Neuron (in vitro differentiated cells): ENCODE results near the gene GK.
"Not testable (repeated sequence)": the region's sequence is repeated elsewhere in the genome, so short reads cannot be mapped to it uniquely, and the experiment has no call there.

ENCODE experiments used
- H2AFZ ChIP-seq: one replicate; pipeline ENCODE4 v1.6.1; 2013; ENCODE audit warnings: low read depth, mild to moderate bottlenecking, inconsistent platforms, low read length, moderate library complexity
- H3K27me3 ChIP-seq: one replicate; pipeline ENCODE4 v1.6.1; 2013; ENCODE audit warnings: low read length; ENCODE audit not compliant: insufficient read depth
- H3K36me3 ChIP-seq: one replicate; pipeline ENCODE4 v1.6.1; 2013; ENCODE audit warnings: low read length; ENCODE audit not compliant: insufficient read depth
- H3K4me1 ChIP-seq: one replicate; pipeline ENCODE4 v1.6.1; 2013; ENCODE audit warnings: low read length; ENCODE audit not compliant: insufficient read depth
- H3K4me3 ChIP-seq: 2 replicates; pipeline ENCODE4 v1.5.1; 2013; ENCODE audit warnings: mild to moderate bottlenecking, low read length, moderate library complexity
- H3K9me3 ChIP-seq: one replicate; pipeline ENCODE4 v1.6.1; 2013; ENCODE audit warnings: low read length

The GK gene

GRCh38 chrX:30661228-30661627, 8.0 kb downstream of the GK start:
- Histone ChIP-seq H3K4me3 (no peak overlapping the region), H3K4me1 (no peaks in the 10 kb centered on the region), H2AFZ (no peak overlapping the region), H3K27me3 (no peaks in the 10 kb centered on the region), H3K9me3 (no peaks in the 10 kb centered on the region), H3K36me3 (no peaks in the 10 kb centered on the region)

- Histone ChIP-seq H3K36me3 (no peaks in the 10 kb centered on the region), H3K4me3 (no peak overlapping the region), H3K9me3 (no peaks in the 10 kb centered on the region), H2AFZ (no peak overlapping the region), H3K4me1 (no peaks in the 10 kb centered on the region), H3K27me3 (no peaks in the 10 kb centered on the region)
Observed at GRCh38 chrX:30663322-30663721, 10.1 kb downstream of the GK start.

GRCh38 chrX:30665471-30665870, 12.2 kb downstream of the GK start:
- Histone ChIP-seq H3K9me3 (no peaks in the 10 kb centered on the region), H3K27me3 (no peaks in the 10 kb centered on the region), H3K4me1 (no peaks in the 10 kb centered on the region), H3K36me3 (peaks cover 2% of the 10 kb centered on the region), H3K4me3 (no peak overlapping the region), H2AFZ (no peak overlapping the region)

GRCh38 chrX:30666094-30666493, 12.9 kb downstream of the GK start:
- no peaks in the 10 kb centered on the region for H3K9me3 ChIP-seq
- H3K27me3 ChIP-seq, result no peaks in the 10 kb centered on the region
- H2AFZ ChIP-seq, result no peak overlapping the region
- H3K36me3 ChIP-seq, result peaks cover 2% of the 10 kb centered on the region
- H3K4me1 ChIP-seq, result no peaks in the 10 kb centered on the region
- no peak overlapping the region for H3K4me3 ChIP-seq

- no peaks in the 10 kb centered on the region for H3K9me3 ChIP-seq
- H3K36me3 ChIP-seq, result peaks cover 2% of the 10 kb centered on the region
- no peaks in the 10 kb centered on the region for H3K4me1 ChIP-seq
- H2AFZ ChIP-seq, result no peak overlapping the region
- no peaks in the 10 kb centered on the region for H3K27me3 ChIP-seq
- H3K4me3 ChIP-seq, result no peak overlapping the region
Observed at GRCh38 chrX:30668581-30668980, 15.4 kb downstream of the GK start.

- H3K4me3 ChIP-seq, H3K9me3 ChIP-seq, H3K4me1 ChIP-seq, H3K27me3 ChIP-seq, H2AFZ ChIP-seq, H3K36me3 ChIP-seq: not testable (repeated sequence)
Observed at GRCh38 chrX:30671189-30671588, 18.0 kb downstream of the GK start.

GRCh38 chrX:30673127-30673796, 20.0 kb downstream of the GK start:
- Histone ChIP-seq H3K36me3 (peaks cover 2% of the 10 kb centered on the region), H3K4me1 (no peaks in the 10 kb centered on the region), H3K9me3 (no peaks in the 10 kb centered on the region), H3K27me3 (no peaks in the 10 kb centered on the region), H3K4me3 (no peak overlapping the region), H2AFZ (no peak overlapping the region)

- no peak overlapping the region for H3K4me3 ChIP-seq
- peaks cover 2% of the 10 kb centered on the region for H3K36me3 ChIP-seq
- H2AFZ ChIP-seq, result no peak overlapping the region
- H3K4me1 ChIP-seq, result no peaks in the 10 kb centered on the region
- no peaks in the 10 kb centered on the region for H3K27me3 ChIP-seq
- H3K9me3 ChIP-seq, result no peaks in the 10 kb centered on the region
Observed at GRCh38 chrX:30673884-30674598, 20.8 kb downstream of the GK start.

GRCh38 chrX:30674799-30675198, 21.6 kb downstream of the GK start:
- H3K9me3 ChIP-seq, result no peaks in the 10 kb centered on the region

GRCh38 chrX:30679369-30679768, 26.1 kb downstream of the GK start:
- Histone ChIP-seq H3K9me3 (no peaks in the 10 kb centered on the region), H3K4me1 (no peaks in the 10 kb centered on the region), H3K4me3 (no peak overlapping the region), H2AFZ (no peak overlapping the region), H3K27me3 (no peaks in the 10 kb centered on the region), H3K36me3 (no peaks in the 10 kb centered on the region)

More at GRCh38 chrX:30674799-30675198, 21.6 kb downstream of the GK start:
- H3K27me3 ChIP-seq, result no peaks in the 10 kb centered on the region
- peaks cover 2% of the 10 kb centered on the region for H3K36me3 ChIP-seq
- no peak overlapping the region for H3K4me3 ChIP-seq
- no peak overlapping the region for H2AFZ ChIP-seq
- H3K4me1 ChIP-seq, result no peaks in the 10 kb centered on the region

- Histone ChIP-seq H3K4me1 (no peaks in the 10 kb centered on the region), H2AFZ (no peak overlapping the region), H3K9me3 (no peaks in the 10 kb centered on the region), H3K36me3 (no peaks in the 10 kb centered on the region), H3K27me3 (no peaks in the 10 kb centered on the region), H3K4me3 (no peak overlapping the region)
Observed at GRCh38 chrX:30680618-30681017, 27.4 kb downstream of the GK start.

GRCh38 chrX:30688641-30689040, 35.4 kb downstream of the GK start:
- Histone ChIP-seq H3K36me3 (no peaks in the 10 kb centered on the region), H3K4me1 (no peaks in the 10 kb centered on the region), H3K9me3 (no peaks in the 10 kb centered on the region), H3K27me3 (no peaks in the 10 kb centered on the region), H3K4me3 (no peak overlapping the region), H2AFZ (no peak overlapping the region)

GRCh38 chrX:30689116-30689515, 35.9 kb downstream of the GK start:
- Histone ChIP-seq H3K4me3 (no peak overlapping the region), H2AFZ (no peak overlapping the region), H3K4me1 (no peaks in the 10 kb centered on the region), H3K27me3 (no peaks in the 10 kb centered on the region), H3K36me3 (no peaks in the 10 kb centered on the region), H3K9me3 (no peaks in the 10 kb centered on the region)

- Histone ChIP-seq H3K27me3 (no peaks in the 10 kb centered on the region), H3K4me3 (no peak overlapping the region), H3K4me1 (no peaks in the 10 kb centered on the region), H3K9me3 (no peaks in the 10 kb centered on the region), H3K36me3 (no peaks in the 10 kb centered on the region), H2AFZ (no peak overlapping the region)
Observed at GRCh38 chrX:30690330-30690729, 37.1 kb downstream of the GK start.
